VCaP (cell line): ENCODE results near the gene EIF1.

Experiments used
- H3K27ac ChIP-seq: fragments of 450-650 bp; 2 replicates; pipeline ENCODE4 v1.5.1; 2017
- CTCF ChIP-seq: fragments of 450-650 bp; conservative IDR thresholded peaks from 2 replicates; pipeline ENCODE4 v1.5.1; 2017; ENCODE audit warnings: mild to moderate bottlenecking, moderate library complexity

The EIF1 gene

GRCh38 chr17:41665566-41666236, 23.0 kb upstream of the EIF1 start:
- H3K27ac ChIP-seq: peak overlapping the region; percentile 82
- peak; percentile 99 for TF ChIP-seq CTCF

GRCh38 chr17:41666237-41666641, 22.4 kb upstream of the EIF1 start:
- peak overlapping the region; percentile 82 for H3K27ac ChIP-seq
- no peak; the same call in none of the 2 replicates for TF ChIP-seq CTCF

- peak; percentile 96 for TF ChIP-seq CTCF
- peak overlapping the region; percentile 82 for H3K27ac ChIP-seq
Measured at GRCh38 chr17:41666708-41667279, 21.9 kb upstream of the EIF1 start.

- TF ChIP-seq CTCF: peak; percentile 56
- peak overlapping the region; percentile 82; the same call in 1 of the 2 replicates for H3K27ac ChIP-seq
Measured at GRCh38 chr17:41667280-41668041, 21.2 kb upstream of the EIF1 start.

- no peak overlapping the region for H3K27ac ChIP-seq
- no peak for TF ChIP-seq CTCF
Measured at GRCh38 chr17:41672153-41672552, 16.5 kb upstream of the EIF1 start.

GRCh38 chr17:41675157-41676057, 13.3 kb upstream of the EIF1 start:
- 0 out of 2 replicates have a peak overlapping the region, but pooled peaks have one; percentile 10 for H3K27ac ChIP-seq

- H3K27ac ChIP-seq: 0 out of 2 replicates have a peak overlapping the region, but pooled peaks have one; percentile 10
- TF ChIP-seq CTCF: no peak
Measured at GRCh38 chr17:41676058-41676419, 12.6 kb upstream of the EIF1 start.
